Mesenchymal stem cell (in vitro differentiated cells and primary cell): Measurements from ENCODE around the gene TBL1Y.

Experiments
- DNase-seq: peaks from one replicate; pipeline ENCODE4 v3.0.0-alpha.2; 2013
- H2AFZ ChIP-seq: one replicate; pipeline ENCODE4 v1.6.1; 2013; ENCODE audit warnings: low read depth, mild to moderate bottlenecking, control low read depth, inconsistent platforms, low read length, moderate library complexity
- H2AK5ac ChIP-seq: 2 replicates; pipeline ENCODE4 v1.6.1; 2013; ENCODE audit warnings: low read length, moderate library complexity, mild to moderate bottlenecking, inconsistent platforms; ENCODE audit not compliant: severe bottlenecking
- H2BK120ac ChIP-seq: one replicate; pipeline ENCODE4 v1.6.1; 2013; ENCODE audit warnings: low read depth, mild to moderate bottlenecking, inconsistent platforms, low read length, moderate library complexity
- H2BK12ac ChIP-seq, 2 experiments: one replicate each; pipeline ENCODE4 v1.6.1; 2013; ENCODE audit warnings: inconsistent platforms in 2 of 2, low read length in 2 of 2, mild to moderate bottlenecking in 2 of 2, moderate library complexity in 2 of 2, control low read depth in 1 of 2
- H2BK15ac ChIP-seq: one replicate; pipeline ENCODE4 v1.6.1; 2013; ENCODE audit warnings: mild to moderate bottlenecking, low read depth, inconsistent platforms; ENCODE audit not compliant: poor library complexity, severe bottlenecking
- H2BK5ac ChIP-seq: 2 replicates; pipeline ENCODE4 v1.6.1; 2013; ENCODE audit warnings: low read depth, mild to moderate bottlenecking, low read length, control low read depth, inconsistent platforms; ENCODE audit not compliant: poor library complexity, severe bottlenecking
- H3K14ac ChIP-seq, 2 experiments: one replicate each; pipeline ENCODE4 v1.6.1; 2013; ENCODE audit warnings: inconsistent platforms in 2 of 2, low read length in 2 of 2, control low read depth in 1 of 2, mild to moderate bottlenecking in 1 of 2, moderate library complexity in 1 of 2
- H3K18ac ChIP-seq, 2 experiments: one replicate each; pipeline ENCODE4 v1.6.1; 2013; ENCODE audit warnings: inconsistent platforms in 2 of 2, low read length in 2 of 2, control low read depth in 1 of 2, low read depth in 1 of 2, mild to moderate bottlenecking in 1 of 2
- H3K23ac ChIP-seq, 2 experiments: one replicate each; pipeline ENCODE4 v1.6.1; 2013; ENCODE audit warnings: inconsistent platforms in 2 of 2, low read length in 2 of 2, mild to moderate bottlenecking in 2 of 2, moderate library complexity in 2 of 2, control low read depth in 1 of 2
- H3K27ac ChIP-seq: 2 replicates; pipeline ENCODE4 v1.5.1; 2013; ENCODE audit warnings: mild to moderate bottlenecking, moderate library complexity, low read length, control low read depth, inconsistent platforms; ENCODE audit not compliant: poor library complexity, severe bottlenecking
- H3K27me3 ChIP-seq, 2 experiments: 2 replicates each; pipeline versions ENCODE4 v1.6.1 to v1.7.0; 2013; ENCODE audit warnings: low read length in 2 of 2, mild to moderate bottlenecking in 2 of 2, moderate library complexity in 2 of 2, control low read depth in 1 of 2, inconsistent platforms in 1 of 2; ENCODE audit not compliant: control insufficient read depth in 1 of 2, insufficient read depth in 1 of 2
- H3K36me3 ChIP-seq, 2 experiments: 2 replicates each; pipeline versions ENCODE4 v1.6.1 to v1.7.0; 2013; ENCODE audit warnings: low read length in 2 of 2, control low read depth in 1 of 2, inconsistent platforms in 1 of 2, low read depth in 1 of 2, mild to moderate bottlenecking in 1 of 2; ENCODE audit not compliant: insufficient read depth in 2 of 2, control insufficient read depth in 1 of 2
- H3K4ac ChIP-seq, 2 experiments: one replicate each; pipeline ENCODE4 v1.6.1; 2013; ENCODE audit warnings: inconsistent platforms in 2 of 2, low read length in 2 of 2, mild to moderate bottlenecking in 2 of 2, moderate library complexity in 2 of 2, control low read depth in 1 of 2, low read depth in 1 of 2
- H3K4me1 ChIP-seq: 2 replicates; pipeline ENCODE4 v1.6.1; 2013; ENCODE audit warnings: low read depth, low read length, control low read depth; ENCODE audit not compliant: control insufficient read depth, insufficient read depth
- H3K4me2 ChIP-seq: 2 replicates; pipeline ENCODE4 v1.6.1; 2013; ENCODE audit warnings: low read length, mild to moderate bottlenecking, inconsistent platforms; ENCODE audit not compliant: poor library complexity, severe bottlenecking
- H3K4me3 ChIP-seq, 2 experiments: 2 replicates each; pipeline versions ENCODE4 v1.5.1 to v1.7.0; 2013; ENCODE audit warnings: low read length in 2 of 2, mild to moderate bottlenecking in 2 of 2, control low read depth in 1 of 2, low read depth in 1 of 2; ENCODE audit not compliant: insufficient read depth in 1 of 2
- H3K79me1 ChIP-seq: replicated peaks from 2 replicates; pipeline ENCODE4 v1.6.1; 2013; ENCODE audit warnings: mild to moderate bottlenecking, control low read depth, low read length, inconsistent platforms; ENCODE audit not compliant: poor library complexity, severe bottlenecking
- H3K9ac ChIP-seq: 2 replicates; pipeline ENCODE4 v1.7.0; 2013; ENCODE audit warnings: mild to moderate bottlenecking, low read length, moderate library complexity
- H3K9me3 ChIP-seq: 2 replicates; pipeline ENCODE4 v1.7.0; 2013; ENCODE audit warnings: mild to moderate bottlenecking, low read length; ENCODE audit not compliant: control insufficient read depth
- H4K8ac ChIP-seq: one replicate; pipeline ENCODE4 v1.6.1; 2013; ENCODE audit warnings: inconsistent platforms, mild to moderate bottlenecking, low read length, moderate library complexity
- H4K91ac ChIP-seq: one replicate; pipeline ENCODE4 v1.6.1; 2013; ENCODE audit warnings: mild to moderate bottlenecking, low read length, inconsistent platforms
- WGBS: methylation state at CpG from one replicate; pipeline ENCODE4 v1.1.7; 2013; ENCODE audit warnings: mixed read lengths; 5-methylcytosine and 5-hydroxymethylcytosine counted together

The TBL1Y gene

GRCh38 chrY:6911253-6911881, 870 bp downstream of the TBL1Y start, which contains the start of gene AMELY:
Gene AMELY, minus strand, starts transcription at chrY:6911752. Its CDS starts 39,144 bp downstream, at chrY:6872608.
- no peaks in the 10 kb centered on the region for H3K79me1 ChIP-seq
- H3K9me3 ChIP-seq, result no peaks in the 10 kb centered on the region
- H3K4ac ChIP-seq, result no peak within 1 kb of the TSS
- H2BK120ac ChIP-seq, result no peak within 1 kb of the TSS
- H2BK5ac ChIP-seq, result no peak within 1 kb of the TSS
- H4K91ac ChIP-seq, result no peak within 1 kb of the TSS
- no peak within 1 kb of the TSS for H3K23ac ChIP-seq
- H2AK5ac ChIP-seq, result no peak within 1 kb of the TSS
- H3K9ac ChIP-seq, result no peak within 1 kb of the TSS
- no peak within 1 kb of the TSS for H3K14ac ChIP-seq
- no peak for DNase-seq
- no peak within 1 kb of the TSS for H2BK15ac ChIP-seq
- no peak within 1 kb of the TSS for H3K18ac ChIP-seq
- H3K4me2 ChIP-seq, result no peak within 1 kb of the TSS
- under 1% methylated on average over 34 of the region's 52 CpGs for WGBS
- H2BK12ac ChIP-seq, result no peak within 1 kb of the TSS
- peaks cover 0 to 20% of the 10 kb centered on the region in 2 experiments for H3K27me3 ChIP-seq
- no peaks in the 10 kb centered on the region for H3K36me3 ChIP-seq
- H3K4me1 ChIP-seq, result peaks cover 2% of the 10 kb centered on the region
- H4K8ac ChIP-seq, result no peak within 1 kb of the TSS
- H2AFZ ChIP-seq, result no peak within 1 kb of the TSS
- no peak within 1 kb of the TSS for H3K27ac ChIP-seq
- no peak within 1 kb of the TSS for H3K4me3 ChIP-seq

GRCh38 chrY:6913362-6913761, 2.9 kb downstream of the TBL1Y start:
- no peak overlapping the region for H2BK15ac ChIP-seq
- peaks cover 0 to 20% of the 10 kb centered on the region in 2 experiments for H3K27me3 ChIP-seq
- H2BK5ac ChIP-seq, result no peak overlapping the region
- no peaks in the 10 kb centered on the region for H3K79me1 ChIP-seq
- H3K23ac ChIP-seq, result no peak overlapping the region
- DNase-seq, result no peak
- no peak overlapping the region for H4K91ac ChIP-seq
- H3K14ac ChIP-seq, result no peak overlapping the region
- H3K9ac ChIP-seq, result no peak overlapping the region
- no peak overlapping the region for H2BK120ac ChIP-seq
- peaks cover 2% of the 10 kb centered on the region for H3K4me1 ChIP-seq
- H2BK12ac ChIP-seq, result no peak overlapping the region
- no peak overlapping the region for H3K4ac ChIP-seq
- H3K4me3 ChIP-seq, result no peak overlapping the region
- H3K27ac ChIP-seq, result no peak overlapping the region
- no peaks in the 10 kb centered on the region for H3K36me3 ChIP-seq
- H2AFZ ChIP-seq, result no peak overlapping the region
- H3K4me2 ChIP-seq, result no peak overlapping the region
- no peak overlapping the region for H3K18ac ChIP-seq
- H2AK5ac ChIP-seq, result no peak overlapping the region
- H3K9me3 ChIP-seq, result no peaks in the 10 kb centered on the region
- H4K8ac ChIP-seq, result no peak overlapping the region

- WGBS, result 26% methylated on average over 2 of the region's 2 CpGs
- Histone ChIP-seq H3K4ac (no peak overlapping the region), H2AFZ (no peak overlapping the region)
Observed at GRCh38 chrY:6921061-6921460, 10.6 kb downstream of the TBL1Y start.

GRCh38 chrY:6928265-6928664, 17.8 kb downstream of the TBL1Y start:
- Histone ChIP-seq H2AFZ (no peak overlapping the region), H4K8ac (no peak overlapping the region), H3K9ac (no peak overlapping the region), H3K14ac (no peak overlapping the region), H2BK5ac (no peak overlapping the region), H2BK120ac (no peak overlapping the region), H3K4ac (no peak overlapping the region), H3K4me1 (no peaks in the 10 kb centered on the region), H3K9me3 (no peaks in the 10 kb centered on the region), H2BK12ac (no peak overlapping the region), H3K36me3 (no peaks in the 10 kb centered on the region), H4K91ac (no peak overlapping the region), H3K4me3 (no peak overlapping the region), H3K27me3 (no peaks in the 10 kb centered on the region), H3K4me2 (no peak overlapping the region), H3K27ac (no peak overlapping the region), H2AK5ac (no peak overlapping the region), H3K18ac (no peak overlapping the region), H3K79me1 (no peaks in the 10 kb centered on the region), H2BK15ac (no peak overlapping the region), H3K23ac (no peak overlapping the region)
- 53% methylated on average over 2 of the region's 4 CpGs for WGBS
- DNase-seq, result no peak

More at GRCh38 chrY:6921061-6921460, 10.6 kb downstream of the TBL1Y start:
- Histone ChIP-seq H3K9ac (no peak overlapping the region), H3K36me3 (no peaks in the 10 kb centered on the region), H4K91ac (no peak overlapping the region), H3K27ac (no peak overlapping the region), H3K4me3 (no peak overlapping the region), H2BK120ac (no peak overlapping the region), H4K8ac (no peak overlapping the region), H3K4me1 (no peaks in the 10 kb centered on the region), H2BK5ac (no peak overlapping the region), H3K14ac (no peak overlapping the region), H2AK5ac (no peak overlapping the region), H3K23ac (no peak overlapping the region), H3K18ac (no peak overlapping the region), H2BK15ac (no peak overlapping the region), H2BK12ac (no peak overlapping the region), H3K27me3 (no peaks in the 10 kb centered on the region), H3K9me3 (no peaks in the 10 kb centered on the region), H3K4me2 (no peak overlapping the region), H3K79me1 (no peaks in the 10 kb centered on the region)
- no peak for DNase-seq
